GM21447 (cell line): ENCODE results near the gene PPP2R3B.
"Not testable (repeated sequence)": the region's sequence is repeated elsewhere in the genome, so short reads cannot be mapped to it uniquely, and the experiment has no call there.

ENCODE experiments used
- ATAC-seq: cut with Tn5 transposase; IDR thresholded peaks from one replicate; pipeline ENCODE4 v1.9.1; 2021; ENCODE audit not compliant: unreplicated experiment

The PPP2R3B gene

DNA sequence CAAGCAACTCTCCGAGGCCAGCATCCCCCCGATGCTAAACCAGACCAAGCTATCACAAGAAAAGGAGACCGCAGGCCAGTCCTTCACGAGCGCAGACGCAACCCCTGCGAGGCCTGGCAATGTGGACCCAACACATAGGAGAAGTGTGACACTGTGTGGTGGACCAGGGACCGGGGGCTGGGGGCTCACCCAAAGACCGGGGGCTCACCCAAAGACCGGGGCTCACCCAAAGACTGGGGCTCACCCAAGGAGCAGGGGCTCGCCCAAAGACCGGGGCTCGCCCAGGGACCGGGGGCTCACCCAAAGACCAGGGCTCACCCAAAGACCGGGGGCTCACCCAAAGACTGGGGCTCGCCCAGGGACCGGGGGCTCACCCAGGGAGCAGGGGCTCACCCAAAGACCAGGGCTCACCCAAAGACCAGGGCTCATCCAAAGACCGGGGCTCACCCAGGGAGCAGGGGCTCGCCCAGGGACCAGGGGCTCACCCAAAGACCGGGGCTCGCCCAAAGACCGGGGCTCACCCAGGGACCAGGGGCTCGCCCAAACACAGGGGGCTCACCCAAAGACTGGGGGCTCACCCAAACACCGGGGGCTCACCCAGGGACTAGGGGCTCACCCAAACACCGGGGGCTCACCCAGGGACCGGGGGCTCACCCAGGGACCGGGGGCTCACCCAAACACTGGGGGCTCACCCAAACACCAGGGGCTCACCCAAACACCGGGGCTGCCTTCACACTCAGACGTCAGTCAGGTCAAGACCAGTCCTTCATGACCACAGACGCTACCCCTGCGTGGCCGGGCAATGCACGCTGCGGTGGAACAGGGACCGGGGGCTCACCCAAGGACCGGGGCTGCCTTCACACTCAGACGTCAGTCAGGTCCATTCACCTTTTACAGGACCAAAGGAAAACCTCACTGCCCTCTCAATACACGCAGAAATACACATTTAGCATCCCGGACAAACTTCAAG is 32.9 kb downstream of the PPP2R3B start:
- no peak for ATAC-seq

GRCh38 chrX:352582-353314 is 34.0 kb downstream of the PPP2R3B start:
- ATAC-seq, result no peak

- no peak for ATAC-seq
Measured at GRCh38 chrX:352181-352580, 34.5 kb downstream of the PPP2R3B start.

DNA sequence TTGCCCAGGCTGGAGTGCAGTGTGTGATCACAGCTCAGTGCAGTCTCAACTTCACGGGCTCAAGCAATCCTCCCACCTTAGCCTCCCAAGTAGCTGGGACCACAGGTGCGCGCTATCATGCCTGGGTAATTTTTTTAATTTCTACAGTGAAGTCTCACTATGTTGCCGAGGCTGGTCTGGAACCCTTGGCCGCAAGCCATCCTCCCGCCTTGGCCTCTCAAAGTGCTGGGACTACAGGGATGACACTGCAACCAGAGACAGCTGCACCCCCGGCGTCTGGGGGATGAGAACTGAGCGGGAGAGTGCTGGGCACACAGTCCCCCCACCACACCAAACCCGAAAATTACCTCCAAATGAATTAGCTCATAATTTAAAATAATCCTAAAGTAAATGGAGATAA is 35.0 kb downstream of the PPP2R3B start:
- ATAC-seq, result no peak

- not testable (repeated sequence) for ATAC-seq
Measured at GRCh38 chrX:351324-351641, 35.4 kb downstream of the PPP2R3B start.

DNA sequence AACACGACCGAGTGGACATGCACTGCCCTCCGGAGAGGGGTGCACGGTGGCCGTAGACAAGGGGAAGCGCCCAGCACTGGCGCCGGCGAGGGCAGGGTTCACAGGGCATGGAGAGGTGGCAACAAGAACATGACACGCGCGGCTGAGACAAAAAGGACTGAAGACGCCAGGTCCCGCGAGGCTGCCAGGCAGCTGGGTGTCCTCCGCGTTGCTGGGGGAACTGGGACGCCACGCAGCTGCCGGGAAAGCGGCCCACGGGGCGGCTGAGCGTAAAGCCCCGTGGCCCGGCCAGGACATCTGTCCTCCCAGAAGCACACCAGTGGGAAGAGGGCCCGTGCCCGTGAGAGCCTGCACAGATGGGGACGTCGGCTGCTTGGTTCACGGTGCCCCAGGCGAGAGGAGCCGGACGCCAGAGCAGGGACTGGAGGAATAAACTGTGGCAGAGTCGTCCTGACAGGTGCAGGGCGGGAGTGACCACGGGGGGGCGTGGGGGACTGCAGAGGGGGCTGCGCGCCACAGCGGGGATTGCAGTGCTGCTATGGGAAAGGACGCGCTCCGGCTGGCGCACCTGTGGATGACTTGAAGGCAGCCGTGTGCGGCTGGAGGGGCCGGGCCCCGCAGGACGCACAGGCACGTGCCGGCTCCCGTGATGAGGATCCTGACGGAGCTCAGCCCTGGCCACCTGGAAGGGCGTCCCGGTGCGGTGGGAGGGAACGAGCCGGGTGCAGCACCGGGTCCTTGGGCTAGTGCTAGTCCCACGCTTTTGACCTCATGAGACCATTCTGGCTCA is 36.0 kb downstream of the PPP2R3B start:
- no peak for ATAC-seq

DNA sequence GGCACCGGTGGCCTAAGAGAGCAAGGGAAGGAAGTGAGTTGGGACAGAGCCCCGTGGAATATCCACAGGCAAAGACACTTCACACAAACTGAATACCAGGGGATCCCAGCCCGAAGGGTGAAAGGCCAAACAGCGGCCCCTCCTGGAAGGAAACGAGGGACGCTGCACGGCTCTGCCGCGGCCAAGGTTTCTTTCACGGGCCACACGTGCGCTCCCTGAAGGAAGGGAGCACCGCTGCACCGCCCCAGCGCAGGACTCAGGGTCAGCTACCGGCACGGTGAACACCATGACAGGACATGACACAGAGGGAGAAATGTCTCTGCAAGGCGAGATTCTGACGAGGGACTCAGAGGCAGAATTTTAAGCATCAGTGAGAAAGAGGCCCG is 36.6 kb downstream of the PPP2R3B start:
- ATAC-seq, result no peak

- ATAC-seq, result no peak
Measured at GRCh38 chrX:349702-350101, 37.0 kb downstream of the PPP2R3B start.

GRCh38 chrX:349196-349595 is 37.5 kb downstream of the PPP2R3B start:
- ATAC-seq, result no peak

GRCh38 chrX:348461-349117 is 38.1 kb downstream of the PPP2R3B start:
- ATAC-seq, result no peak

- no peak for ATAC-seq
Measured at GRCh38 chrX:347351-348117, 39.2 kb downstream of the PPP2R3B start.

DNA sequence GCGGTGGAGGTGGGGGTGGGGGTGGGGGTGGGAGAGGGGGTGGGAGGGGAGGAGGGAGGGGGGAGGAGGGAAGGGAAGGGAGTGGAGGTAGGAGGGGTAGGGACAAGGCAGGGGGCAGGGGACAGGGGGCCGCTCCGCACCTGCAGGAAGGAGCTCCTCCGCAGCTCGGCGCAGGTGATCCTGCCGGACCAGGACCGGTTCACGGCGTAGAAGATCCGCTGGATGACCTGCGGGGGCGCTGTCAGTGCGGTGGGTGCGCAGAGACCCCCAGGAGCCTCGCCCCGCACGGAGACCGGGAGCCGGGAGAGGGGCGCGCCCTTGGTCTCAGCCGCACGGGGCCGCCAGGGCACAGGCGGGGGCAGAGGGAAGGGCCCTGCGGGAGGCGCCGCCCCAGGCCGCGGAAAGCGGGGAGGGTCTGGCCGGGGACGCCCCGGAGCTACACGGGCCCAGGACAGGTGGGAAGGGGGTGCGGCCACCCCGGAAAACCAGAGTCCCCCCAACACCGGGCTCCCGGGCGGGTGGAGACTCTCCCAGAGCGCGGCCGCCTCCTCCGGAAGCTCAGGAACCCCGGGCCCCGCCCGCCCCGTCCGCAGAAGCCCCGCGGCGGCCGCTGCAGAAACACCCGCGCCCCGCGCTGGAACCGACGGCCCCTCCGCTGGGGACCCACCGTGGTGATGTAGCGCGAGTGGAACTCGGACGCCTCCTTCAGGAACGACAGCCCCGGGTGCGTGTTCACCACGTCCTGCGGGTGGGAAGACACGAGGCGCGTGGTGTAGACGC is 40.5 kb downstream of the PPP2R3B start:
- ATAC-seq, result no peak

GRCh38 chrX:345020-345925 is 41.4 kb downstream of the PPP2R3B start:
- ATAC-seq, result no peak

GRCh38 chrX:344371-344901 is 42.3 kb downstream of the PPP2R3B start:
- ATAC-seq, result no peak

GRCh38 chrX:341541-342101 is 45.1 kb downstream of the PPP2R3B start:
- ATAC-seq, result no peak

- ATAC-seq, result no peak
Measured at GRCh38 chrX:340641-341423, 45.9 kb downstream of the PPP2R3B start.

DNA sequence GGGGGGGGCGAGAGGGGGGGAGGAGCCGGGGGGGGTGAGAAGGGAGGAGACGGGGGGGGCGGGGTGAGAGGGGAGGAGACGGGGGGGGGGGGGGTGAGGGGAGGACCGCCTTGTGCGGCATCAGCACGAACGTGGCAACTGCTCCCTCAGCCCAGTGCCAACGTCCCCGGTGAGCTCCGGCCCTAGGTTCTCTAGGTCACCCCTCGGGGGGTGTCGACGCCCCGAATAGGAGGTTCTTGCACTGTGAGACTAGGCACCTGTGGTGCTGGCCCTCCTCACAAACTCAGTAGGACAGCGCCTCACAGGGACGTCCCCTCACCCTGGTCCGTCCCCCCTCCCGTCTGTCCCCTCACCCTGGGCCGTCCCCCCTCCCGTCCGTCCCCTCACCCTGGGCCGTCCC is 46.6 kb downstream of the PPP2R3B start:
- ATAC-seq, result no peak
